GM21723 (cell line): ENCODE results near the gene VANGL1.
A peak's percentile ranks its signal among the peaks of the same experiment; 100 is the strongest.

ENCODE experiments used
- ATAC-seq: cut with Tn5 transposase; IDR thresholded peaks from one replicate; pipeline ENCODE4 v1.9.1; 2021; ENCODE audit warnings: mild to moderate bottlenecking, moderate library complexity; ENCODE audit not compliant: unreplicated experiment

The VANGL1 gene

DNA sequence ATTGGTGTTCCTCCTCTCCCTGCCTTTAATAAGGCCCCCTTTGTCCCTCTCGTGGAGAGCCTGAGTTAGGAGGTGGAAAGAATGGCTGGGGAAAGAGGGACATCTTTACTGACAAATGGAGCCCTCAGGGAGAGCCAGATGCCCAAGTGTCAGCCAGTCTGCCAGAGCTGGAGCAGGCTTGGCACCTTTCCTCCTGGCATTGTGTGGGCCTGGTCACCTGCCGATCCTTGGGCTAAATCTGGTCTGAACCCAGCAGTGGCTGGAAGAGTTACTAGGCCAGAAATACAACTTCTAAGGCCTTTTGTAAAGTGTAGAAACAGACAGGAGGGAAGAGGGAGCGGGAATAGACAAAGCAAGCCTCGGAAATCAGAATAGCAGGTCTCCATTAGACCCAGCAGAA, 24.9 kb downstream of the VANGL1 start:
- ATAC-seq: no peak

DNA sequence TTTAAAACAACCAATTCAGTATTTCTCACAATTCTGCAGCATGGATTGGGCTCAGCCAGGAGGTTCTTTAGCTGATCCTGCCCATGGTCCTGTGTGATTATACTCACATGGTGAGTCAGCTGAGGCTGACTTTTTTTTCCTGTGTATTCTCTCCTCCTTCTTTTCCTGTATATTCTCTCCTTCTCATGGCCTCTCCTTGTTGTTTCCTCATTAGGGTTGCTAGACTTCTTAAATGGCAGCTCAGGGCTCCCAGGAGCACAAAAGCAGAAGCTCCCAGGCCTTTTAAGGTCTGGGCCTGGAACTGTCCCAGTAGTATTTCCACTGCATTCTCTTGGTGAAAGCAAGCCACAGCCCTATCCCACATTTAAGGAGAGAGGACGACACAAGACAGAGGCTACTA, 26.8 kb downstream of the VANGL1 start:
- no peak for ATAC-seq

DNA sequence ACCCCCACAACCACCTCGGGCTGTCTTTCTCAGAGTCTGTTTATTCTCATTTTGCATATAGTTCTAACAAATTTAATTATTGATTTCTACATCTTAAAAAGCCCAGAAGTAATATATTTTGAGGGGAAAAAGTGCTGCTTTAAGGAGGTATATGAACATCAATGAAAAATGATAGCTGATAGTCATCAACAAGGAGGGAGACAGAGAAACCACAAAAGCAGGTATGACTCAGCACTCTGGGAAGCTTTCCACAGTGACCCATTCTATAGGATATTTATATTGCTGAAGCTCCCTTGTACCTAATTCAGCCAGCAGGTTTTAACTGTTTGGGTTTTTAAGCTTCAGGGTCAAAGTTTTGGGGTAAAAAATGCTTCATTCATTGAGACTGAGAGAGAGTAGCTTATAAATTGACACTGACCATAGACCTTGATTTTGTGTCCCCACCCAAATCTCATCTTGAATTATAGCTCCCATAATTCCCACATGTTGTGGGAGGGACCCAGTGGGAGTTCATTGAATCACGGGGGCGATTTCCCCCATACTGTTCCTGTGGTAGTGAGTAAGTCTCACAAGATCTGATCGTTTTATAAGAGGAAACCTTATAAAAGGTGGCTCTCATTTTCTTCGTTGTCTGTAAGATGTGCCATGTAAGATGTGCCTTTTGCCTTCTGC, 27.4 kb downstream of the VANGL1 start:
- ATAC-seq: no peak

DNA sequence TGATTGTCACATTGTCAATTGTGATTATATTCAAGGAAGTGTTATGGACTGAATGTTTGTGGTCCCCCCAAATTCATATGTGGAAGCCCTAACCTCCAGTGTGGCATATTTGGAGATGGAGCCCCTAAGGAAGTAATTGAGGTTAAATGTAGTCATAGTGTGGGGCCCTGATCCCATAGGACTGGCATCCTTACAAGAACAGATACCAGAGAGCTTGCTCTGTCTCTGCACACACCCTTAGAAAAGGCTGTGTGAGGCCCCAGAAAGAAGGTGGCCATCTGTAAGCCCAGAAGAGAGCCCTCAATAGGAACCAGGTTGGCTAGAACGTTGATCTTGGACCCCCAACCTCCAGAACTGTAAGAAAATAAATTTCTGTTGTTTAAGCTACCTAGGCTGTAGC, 28.1 kb downstream of the VANGL1 start:
- no peak for ATAC-seq

DNA sequence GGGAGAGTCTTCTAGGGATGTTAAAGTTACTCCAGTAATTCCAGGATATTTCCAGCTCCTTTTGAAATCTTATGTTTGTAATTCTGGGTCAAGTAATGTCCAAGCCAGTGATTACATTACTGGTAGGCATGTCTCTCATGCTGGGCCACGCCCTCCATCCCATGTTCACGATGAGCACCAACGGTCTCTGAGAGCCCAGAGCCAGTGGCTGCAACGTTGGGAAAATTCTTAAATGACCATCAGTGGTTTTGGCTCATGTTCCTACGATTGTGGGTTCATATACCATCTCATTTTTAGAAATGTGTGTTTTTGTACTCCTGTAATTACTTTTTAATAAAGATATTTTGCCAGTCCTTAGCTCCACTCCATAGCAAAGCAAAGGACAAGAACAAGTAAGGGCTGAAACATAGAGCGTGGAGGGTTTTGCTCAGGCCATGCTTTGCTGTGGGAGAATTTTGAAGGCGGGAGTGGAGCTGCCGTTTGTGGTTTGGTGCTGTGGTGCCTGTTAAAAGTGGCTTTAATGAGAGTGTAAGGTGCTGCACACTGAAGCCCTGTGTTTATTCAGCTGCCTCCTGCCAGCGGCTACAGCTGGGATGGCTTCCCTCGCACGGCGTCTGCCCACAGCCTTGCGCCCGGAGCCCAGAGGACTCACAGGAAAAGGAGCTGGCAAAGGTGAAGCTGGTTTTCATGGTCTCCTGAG, 28.9 kb downstream of the VANGL1 start:
- no peak for ATAC-seq

DNA sequence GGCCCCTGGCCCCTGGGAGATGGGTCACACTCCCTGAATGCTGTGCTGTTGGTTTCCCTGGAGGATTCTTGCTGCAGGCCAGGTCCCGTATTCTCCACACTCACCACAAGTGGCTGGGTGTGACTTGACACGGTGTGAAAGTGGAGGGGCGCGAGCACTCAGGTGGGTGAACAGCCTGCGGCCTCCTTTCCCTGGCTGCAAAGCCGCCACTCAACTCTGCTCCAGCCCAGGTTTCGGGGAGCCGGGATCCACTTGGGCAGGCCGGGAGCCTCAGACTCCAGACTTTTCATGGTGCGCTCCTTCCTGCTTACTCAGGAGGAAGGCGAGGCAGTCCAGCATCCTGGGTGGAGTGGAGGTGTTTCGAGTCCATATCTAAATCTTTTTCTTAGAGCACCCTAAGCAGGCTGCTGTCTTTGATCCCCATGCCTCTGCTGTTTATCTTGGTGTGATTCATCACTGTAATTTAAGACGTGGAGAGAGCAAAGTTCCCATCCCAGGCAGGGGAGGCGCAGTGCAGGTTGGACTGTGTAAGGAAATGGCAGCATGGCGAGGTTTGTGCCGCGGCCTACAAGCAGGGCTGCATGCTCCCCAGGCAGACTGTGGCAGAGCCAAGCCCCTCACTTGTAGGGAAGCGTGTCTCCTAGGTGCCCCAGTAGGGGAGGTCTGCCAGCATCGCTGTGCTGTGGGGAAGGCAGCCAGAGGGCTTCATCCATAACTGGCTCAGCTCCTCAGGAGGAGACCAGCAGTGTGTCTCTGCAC, 29.6 kb downstream of the VANGL1 start:
- ATAC-seq: no peak

DNA sequence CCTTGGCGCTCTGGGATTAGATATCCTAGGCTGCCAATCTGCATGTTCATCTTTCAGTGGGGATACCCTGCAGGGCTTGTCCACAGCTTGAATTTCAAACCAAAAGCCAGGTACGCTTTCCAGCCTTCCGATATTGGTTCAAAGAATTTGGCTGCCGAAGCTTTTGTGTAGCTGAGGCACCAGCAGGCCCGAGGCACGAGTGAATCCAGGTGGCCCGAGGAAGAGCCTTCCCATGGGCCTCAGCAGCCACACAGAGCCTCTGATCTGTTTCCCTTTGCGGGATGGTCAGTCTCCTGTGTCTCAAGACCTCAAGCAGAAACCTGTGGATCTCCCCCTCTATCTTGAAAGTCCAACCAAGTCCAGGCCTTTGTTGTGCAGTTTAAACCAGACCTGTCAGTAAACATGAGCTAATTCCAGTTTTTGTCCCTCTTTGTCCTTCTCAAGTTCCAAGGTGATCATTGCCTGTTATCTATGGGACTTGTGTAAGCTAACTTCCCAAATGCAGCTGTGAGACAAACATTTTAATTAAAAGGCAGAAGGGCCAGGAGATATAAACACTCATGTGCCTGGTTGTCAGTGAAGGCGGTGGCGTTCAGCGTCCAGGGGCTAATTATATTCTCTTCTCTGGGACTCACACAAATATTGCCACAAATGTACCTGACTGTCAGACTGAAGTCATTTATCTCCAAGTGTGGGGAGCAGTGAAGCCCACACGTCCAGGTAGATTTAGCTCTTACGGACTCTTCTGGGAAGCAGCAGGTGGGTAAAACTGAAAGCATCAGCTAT, 30.6 kb downstream of the VANGL1 start:
- ATAC-seq: no peak

DNA sequence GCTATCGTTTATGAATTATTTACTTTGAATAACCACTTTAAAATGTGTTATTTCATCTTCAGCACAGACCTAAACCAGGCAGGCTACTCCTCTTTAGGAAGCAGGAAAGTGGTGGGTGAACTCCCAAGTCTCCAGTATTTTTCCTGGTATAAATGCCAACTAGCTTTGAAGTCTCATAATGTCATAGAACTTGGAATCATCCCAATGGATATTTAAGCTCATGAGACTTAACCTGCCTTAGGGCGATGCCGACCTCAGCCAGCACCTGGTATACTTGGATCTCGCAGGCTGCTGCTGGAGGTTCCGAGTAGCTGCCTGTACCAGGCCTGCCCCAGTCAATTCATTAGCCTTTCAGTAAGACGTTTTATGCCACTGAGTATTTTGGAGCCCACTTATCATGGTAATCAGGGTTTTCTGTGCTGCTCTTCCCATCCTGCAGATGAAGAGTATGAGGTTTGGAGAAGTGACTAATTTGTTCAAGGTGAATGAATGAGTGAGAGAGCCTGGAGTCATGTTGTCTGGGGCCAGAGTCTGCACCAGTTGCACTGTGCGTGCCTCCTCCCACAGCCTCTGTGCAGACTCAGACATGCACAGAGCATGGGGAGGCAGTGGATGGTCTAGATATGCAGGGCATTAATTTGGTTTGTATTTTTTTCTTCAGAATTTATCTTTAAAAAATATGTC, 34.9 kb downstream of the VANGL1 start:
- ATAC-seq: peak; percentile 16

DNA sequence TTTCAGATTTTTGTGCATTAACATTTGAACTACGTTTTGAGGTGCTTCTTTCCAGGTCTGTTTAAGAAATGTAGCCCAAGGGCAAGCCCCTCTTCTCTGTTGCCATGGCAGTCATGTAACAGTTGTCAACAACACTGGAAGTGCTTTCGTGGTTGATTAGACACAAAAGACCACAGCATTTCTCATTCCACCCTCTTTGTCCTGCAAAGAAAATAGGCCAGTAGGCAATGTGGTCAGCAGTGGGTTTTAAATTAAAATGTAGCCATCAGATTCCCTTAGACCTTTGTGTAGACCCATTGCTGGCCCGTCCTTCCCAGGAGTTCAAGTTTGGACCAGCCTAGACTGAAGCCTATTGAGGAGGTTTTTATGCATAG, 35.4 kb downstream of the VANGL1 start:
- ATAC-seq: peak; percentile 51

DNA sequence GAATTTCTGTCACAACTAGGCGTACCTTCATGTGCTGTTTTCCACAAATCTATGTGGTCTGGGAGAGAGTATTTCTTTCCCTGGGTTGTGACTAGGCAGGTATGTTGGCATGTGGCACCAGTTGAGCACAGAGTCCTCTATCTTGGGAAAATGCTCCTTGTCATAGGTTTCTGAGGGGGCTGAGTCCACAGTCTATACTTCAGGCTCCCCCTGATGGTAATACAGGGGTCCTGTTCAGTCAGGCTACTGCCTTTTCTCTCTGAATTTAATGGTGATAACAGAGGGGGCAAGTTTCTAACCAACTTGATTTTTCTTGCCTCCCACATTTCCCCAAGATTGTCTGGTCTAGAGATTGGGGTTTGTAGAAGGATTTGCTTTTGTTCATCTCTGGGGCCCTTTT, 35.8 kb downstream of the VANGL1 start:
- ATAC-seq: peak; percentile 27

DNA sequence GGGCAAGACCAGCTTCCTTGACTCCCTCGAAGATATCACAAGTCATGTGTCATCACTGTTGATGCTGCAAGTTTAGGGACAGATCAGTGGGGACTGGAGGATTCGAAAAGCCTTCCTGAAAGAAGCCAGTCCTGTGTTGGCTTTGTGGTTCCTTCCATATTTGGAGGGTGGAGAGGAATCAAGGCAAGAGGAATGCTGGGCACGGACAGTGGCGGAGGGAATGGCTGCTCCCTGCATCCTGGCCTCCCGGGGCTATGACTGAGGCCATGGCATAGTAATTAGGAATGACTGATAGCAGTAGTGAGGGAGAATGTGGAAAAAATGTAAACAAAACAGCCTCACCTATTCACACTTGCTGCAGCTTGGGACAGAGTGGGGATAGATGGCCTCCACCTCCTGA, 36.4 kb downstream of the VANGL1 start:
- no peak for ATAC-seq

DNA sequence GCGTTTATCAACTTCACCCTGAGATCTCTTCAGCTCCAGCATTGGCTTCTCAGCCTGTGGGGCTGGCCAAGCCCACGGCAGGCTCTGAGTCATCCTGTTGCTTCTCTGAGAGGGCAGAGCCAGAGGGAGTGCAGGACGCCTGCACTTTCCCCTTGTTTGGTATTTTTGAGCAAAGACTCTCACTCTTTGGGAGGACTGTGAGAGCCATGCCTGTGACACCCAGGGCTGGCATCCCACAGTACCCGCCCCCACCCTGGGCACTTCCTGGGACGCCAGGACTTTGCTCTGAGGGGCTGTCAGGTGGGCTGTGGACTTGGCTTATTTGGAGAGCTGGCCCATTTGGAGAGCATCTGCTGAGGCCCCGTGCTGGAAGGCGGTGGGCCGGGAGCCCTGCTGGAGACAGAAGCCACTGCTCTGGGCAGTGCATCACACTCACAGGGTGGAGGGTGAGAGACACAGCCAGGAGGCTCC, 37.4 kb downstream of the VANGL1 start:
- no peak for ATAC-seq

DNA sequence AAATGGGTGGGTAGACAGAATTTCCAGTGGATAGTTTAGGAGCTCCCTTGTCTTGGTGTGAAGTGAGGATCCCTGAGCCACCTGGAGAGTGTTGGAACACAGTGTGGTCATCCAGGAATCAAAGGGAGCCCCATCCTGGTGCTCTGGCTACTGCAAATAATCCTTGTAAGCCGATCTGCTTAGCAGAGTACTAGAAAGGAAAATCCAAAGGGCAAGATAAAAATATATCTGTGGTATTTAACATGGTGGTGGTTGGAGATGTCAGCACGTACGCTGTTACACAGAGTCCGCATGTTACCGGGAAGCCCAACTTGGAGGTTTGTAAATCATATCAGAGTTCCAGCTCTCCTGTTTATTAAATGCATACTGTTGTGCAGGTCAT, 39.0 kb downstream of the VANGL1 start:
- no peak for ATAC-seq

DNA sequence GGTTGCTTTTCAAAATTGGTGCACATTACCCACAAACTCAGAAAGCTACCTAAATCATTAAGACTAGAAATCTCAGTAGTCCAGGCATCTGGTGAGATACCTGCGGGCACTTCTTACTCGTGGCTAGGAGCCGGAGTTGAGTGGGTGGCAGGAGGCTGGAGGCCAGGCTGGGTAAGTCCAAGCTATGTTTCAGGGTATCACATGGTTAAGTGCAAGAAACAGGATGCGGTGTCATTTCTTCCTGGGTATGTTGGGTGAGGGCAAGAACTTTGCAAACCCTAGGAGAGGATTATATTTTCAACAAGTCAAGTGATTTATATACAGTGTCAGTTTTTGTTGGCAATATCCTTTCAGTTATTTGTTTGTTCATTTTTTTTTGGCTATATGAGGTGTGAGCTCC, 41.0 kb downstream of the VANGL1 start:
- no peak for ATAC-seq

DNA sequence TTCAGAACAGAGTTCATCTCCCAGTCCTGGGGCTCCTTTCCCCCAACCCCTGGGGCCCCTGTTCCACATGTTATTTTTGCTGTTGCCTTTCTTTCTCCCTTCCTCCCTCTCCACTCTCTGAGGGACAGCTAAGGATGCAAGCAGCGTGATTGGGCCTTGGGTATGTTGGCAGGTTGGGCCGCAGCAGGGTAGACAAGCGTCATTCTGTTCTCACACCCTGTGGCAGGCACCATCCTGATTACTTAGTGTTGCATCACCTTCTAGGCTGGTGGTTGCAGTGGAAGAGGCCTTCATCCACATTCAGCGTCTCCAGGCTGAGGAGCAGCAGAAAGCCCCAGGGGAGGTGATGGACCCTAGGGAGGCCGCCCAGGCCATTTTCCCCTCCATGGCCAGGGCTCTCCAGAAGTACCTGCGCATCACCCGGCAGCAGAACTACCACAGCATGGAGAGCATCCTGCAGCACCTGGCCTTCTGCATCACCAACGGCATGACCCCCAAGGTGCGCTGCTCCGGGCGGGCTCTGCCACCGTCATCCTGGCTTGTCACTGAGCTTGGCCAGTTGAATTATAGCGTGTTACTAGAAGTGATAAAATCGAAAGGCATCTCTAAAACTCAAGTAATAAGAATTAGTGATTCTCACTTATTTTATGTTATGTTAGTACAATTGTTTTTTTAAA, 43.4 kb downstream of the VANGL1 start:
- ATAC-seq: no peak

DNA sequence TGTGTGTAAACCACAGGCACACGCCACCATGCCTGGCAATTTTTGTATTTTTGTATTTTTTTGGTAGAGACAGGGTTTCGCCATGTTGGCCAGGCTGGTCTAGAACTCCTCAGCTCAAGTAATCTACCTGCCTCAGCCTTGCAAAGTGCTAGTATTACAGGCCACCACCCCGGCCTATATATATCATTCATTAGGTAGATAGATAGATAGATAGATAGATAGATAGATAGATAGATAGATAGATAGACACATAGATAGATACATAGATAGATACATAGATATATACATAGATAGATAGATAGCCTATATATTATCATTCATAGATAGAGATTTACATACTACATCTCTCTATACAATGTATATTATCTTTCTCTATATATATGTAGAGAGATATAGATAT, 46.0 kb downstream of the VANGL1 start:
- ATAC-seq: no peak

DNA sequence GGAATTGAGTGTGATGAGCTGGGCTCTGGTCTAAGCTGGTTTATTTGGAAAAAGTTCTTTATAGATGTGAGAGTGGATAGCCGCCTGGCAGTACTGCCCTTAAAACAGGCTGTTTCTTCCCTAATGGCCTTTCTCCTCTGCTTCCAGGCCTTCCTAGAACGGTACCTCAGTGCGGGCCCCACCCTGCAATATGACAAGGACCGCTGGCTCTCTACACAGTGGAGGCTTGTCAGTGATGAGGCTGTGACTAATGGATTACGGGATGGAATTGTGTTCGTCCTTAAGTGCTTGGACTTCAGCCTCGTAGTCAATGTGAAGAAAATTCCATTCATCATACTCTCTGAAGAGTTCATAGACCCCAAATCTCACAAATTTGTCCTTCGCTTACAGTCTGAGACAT, 49.2 kb downstream of the VANGL1 start:
- no peak for ATAC-seq

DNA sequence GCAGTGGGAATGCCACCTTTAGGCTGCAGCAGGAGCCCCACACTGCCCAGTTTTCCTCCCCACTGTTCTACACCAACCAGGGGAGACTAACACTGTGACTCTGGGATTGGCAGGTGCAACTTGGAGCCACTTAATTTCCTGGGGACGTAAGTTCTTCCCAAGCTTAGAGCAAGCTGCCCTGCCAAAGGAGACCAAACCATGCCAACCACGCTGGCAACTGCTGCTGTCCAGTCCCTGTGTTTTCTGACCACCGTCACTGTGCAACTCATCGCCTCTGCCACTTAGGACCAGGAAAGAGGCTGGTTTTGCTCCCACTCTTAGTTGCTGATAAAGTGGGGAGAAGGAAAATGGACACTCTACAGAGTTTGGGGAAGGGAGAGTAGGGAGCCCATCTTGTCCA, 50.5 kb downstream of the VANGL1 start:
- no peak for ATAC-seq

DNA sequence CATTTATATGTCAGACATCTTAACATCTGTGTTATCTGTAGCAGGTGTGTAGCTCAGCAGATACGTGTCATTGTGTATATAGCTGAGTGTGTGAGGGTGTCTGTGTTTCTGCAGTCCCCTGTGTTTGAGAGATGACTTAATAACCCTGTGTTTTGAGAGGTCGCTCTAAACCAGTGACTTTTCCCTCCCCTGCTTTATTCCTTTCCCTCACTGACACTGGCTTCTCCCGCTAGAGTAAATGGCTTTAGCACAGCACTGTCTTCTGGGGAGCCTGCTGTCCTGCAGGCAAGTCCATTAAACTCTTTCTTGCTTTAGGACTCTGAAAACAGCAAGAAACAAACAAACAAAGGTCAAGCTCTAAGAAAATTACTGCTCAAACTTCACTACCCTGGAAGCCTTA, 53.0 kb downstream of the VANGL1 start:
- no peak for ATAC-seq

DNA sequence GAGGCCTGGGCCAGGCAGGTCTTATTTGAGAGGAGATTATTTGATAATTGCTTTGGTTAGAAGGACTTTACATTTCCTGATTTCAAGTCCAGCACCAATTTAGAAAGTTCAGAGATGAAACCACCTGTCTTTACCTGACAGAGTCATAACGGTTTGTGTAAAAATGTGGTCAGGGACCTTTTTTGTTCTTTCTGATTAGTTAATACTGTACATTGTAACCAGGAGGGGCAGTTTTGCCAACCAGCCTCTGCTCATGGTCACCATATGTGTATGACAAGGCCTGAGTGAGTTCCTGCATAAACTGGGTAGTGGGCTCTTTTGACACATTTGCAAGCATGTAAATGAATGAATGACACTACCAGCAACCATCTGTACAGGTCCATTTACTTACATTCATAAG, 55.8 kb downstream of the VANGL1 start:
- no peak for ATAC-seq
